K562 (cell line): ENCODE data around the gene ZNF649. TPM values are rescaled to one million over a fixed set of nuclear protein-coding genes. Genes with fewer than 3 reads are reported as not detected.
A peak's percentile ranks its signal among the peaks of the same experiment; 100 is the strongest.

Experiments used
- ATF2 ChIP-seq: sonication (generic); formaldehyde crosslinking; IDR thresholded peaks from 2 replicates; pipeline ENCODE4 v1.8.1; 2022; ENCODE audit warnings: missing genetic modification reagents
- MGA ChIP-seq: fragments of 450-650 bp; IDR thresholded peaks from 2 replicates; pipeline ENCODE4 v1.6.1; 2016; ENCODE audit warnings: mild to moderate bottlenecking, moderate library complexity
- polyA plus RNA-seq, 8 experiments: library from polyadenylated mRNA; depleted of rRNA in 4 of 8; stranded (reverse) in 5 of 8; unstranded in 3 of 8; fragments of >200 nt; fragmentation: Nextera tagmentation in 2 of 8; fragmentation: Illumina TruSeq in 1 of 8; extraction: Ambion mirVana in 2 of 8; extraction: Trizol in 1 of 8; gene quantifications; 2 replicates each; pipeline versions ENCODE4 v1.2.1 to v1.2.3, GENCODE V29; 2011 to 2014; ENCODE audit warnings: inconsistent platforms in 1 of 8, missing spikeins in 1 of 8
- total RNA-seq, 7 experiments: library from RNA; depleted of rRNA in 6 of 7; stranded (reverse); fragments of >200 nt in 6 of 7; fragmentation: Illumina TruSeq in 2 of 7; extraction: Trizol in 2 of 7; gene quantifications; 2 replicates each; pipeline versions ENCODE4 v1.2.1 to v1.2.3, GENCODE V29; 2011 to 2021; ENCODE audit warnings: low replicate concordance in 1 of 7
- TF ChIP-seq, protein P1 (sequence below), 2 experiments: fragments of 450-650 bp; IDR thresholded peaks; 2 replicates each; pipeline ENCODE4 v1.6.1; 2018; ENCODE audit warnings: mild to moderate bottlenecking in 2 of 2, low read depth in 1 of 2; ENCODE audit not compliant: partially characterized antibody in 2 of 2
- TF ChIP-seq, protein P2 (sequence below): fragments of 150-350 bp; conservative IDR thresholded peaks from 2 replicates; pipeline ENCODE4 v1.6.1; 2014; ENCODE audit warnings: low read length

The ZNF649 gene
- total and polyA plus RNA-seq, 9 of the 15 experiments (the other 6 are each of a cell fraction or from before 2014, with no cell fraction given) = 1.4 to 14.9 (median 8.3) TPM

DNA sequence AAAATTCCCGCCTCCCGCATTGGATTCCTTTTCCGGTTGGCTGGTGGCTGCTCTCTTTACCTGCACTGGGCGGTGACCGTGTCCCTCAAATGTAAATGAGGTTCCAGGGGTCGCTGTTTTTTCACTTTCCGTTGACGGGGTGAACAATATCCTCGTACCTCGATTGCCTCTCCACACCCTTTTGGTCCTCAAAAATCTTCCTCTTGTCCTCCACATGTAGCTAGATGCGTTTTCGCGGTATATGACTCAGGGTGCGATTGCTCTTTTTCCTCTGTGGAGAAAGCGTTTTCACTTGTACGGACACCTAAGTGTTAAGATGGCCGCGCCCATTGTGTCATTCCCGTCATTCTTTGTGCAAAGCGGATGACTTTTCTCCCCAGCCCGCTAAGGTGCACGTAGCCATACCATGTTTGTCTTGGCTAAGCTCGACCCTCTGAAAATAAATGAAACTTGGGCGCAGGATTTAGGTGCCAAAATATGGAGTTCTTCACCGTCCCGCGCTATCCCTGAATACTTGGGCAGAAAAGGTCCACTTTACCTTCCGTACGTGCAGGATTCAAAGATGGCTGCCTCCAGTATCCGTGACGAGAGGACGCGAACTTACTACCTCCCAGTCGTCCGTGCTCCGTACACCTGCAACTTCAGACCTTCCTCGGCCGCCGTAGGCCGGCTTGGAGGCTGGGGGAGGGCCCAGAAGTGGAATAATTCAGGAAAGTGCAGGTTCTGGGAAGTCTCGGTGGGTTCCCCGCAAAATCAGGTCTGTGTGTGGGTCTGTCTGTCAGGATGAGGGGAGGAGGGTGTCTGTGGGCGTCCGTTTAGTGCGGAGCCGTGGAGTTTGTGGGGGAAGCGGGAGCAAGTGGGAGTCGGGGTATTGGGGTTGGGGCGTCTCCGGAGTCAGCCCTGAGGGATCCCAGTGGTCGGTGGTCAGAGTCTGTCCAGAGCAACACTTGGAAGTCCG, 22.2 kb upstream of the ZNF649 start, which contains the start of gene ZNF613 (continued):
- peak; percentile 95 for TF ChIP-seq MGA
- TF ChIP-seq ATF2 (CRISPR knock-in tag) = no peak
- TF ChIP-seq, protein P1, sequence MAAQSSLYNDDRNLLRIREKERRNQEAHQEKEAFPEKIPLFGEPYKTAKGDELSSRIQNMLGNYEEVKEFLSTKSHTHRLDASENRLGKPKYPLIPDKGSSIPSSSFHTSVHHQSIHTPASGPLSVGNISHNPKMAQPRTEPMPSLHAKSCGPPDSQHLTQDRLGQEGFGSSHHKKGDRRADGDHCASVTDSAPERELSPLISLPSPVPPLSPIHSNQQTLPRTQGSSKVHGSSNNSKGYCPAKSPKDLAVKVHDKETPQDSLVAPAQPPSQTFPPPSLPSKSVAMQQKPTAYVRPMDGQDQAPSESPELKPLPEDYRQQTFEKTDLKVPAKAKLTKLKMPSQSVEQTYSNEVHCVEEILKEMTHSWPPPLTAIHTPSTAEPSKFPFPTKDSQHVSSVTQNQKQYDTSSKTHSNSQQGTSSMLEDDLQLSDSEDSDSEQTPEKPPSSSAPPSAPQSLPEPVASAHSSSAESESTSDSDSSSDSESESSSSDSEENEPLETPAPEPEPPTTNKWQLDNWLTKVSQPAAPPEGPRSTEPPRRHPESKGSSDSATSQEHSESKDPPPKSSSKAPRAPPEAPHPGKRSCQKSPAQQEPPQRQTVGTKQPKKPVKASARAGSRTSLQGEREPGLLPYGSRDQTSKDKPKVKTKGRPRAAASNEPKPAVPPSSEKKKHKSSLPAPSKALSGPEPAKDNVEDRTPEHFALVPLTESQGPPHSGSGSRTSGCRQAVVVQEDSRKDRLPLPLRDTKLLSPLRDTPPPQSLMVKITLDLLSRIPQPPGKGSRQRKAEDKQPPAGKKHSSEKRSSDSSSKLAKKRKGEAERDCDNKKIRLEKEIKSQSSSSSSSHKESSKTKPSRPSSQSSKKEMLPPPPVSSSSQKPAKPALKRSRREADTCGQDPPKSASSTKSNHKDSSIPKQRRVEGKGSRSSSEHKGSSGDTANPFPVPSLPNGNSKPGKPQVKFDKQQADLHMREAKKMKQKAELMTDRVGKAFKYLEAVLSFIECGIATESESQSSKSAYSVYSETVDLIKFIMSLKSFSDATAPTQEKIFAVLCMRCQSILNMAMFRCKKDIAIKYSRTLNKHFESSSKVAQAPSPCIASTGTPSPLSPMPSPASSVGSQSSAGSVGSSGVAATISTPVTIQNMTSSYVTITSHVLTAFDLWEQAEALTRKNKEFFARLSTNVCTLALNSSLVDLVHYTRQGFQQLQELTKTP (IDR thresholded peaks at IDR 0.05; ENCODE audit: low read depth in 1 of 2, partially characterized antibody in 2 of 2) = peak in 1 of 2 experiments; percentile 82
- TF ChIP-seq, protein P2, sequence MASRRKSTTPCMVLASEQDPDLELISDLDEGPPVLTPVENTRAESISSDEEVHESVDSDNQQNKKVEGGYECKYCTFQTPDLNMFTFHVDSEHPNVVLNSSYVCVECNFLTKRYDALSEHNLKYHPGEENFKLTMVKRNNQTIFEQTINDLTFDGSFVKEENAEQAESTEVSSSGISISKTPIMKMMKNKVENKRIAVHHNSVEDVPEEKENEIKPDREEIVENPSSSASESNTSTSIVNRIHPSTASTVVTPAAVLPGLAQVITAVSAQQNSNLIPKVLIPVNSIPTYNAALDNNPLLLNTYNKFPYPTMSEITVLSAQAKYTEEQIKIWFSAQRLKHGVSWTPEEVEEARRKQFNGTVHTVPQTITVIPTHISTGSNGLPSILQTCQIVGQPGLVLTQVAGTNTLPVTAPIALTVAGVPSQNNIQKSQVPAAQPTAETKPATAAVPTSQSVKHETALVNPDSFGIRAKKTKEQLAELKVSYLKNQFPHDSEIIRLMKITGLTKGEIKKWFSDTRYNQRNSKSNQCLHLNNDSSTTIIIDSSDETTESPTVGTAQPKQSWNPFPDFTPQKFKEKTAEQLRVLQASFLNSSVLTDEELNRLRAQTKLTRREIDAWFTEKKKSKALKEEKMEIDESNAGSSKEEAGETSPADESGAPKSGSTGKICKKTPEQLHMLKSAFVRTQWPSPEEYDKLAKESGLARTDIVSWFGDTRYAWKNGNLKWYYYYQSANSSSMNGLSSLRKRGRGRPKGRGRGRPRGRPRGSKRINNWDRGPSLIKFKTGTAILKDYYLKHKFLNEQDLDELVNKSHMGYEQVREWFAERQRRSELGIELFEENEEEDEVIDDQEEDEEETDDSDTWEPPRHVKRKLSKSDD = no peak
